Smooth muscle cell (in vitro differentiated cells): ENCODE measurements around the gene RNF130. TPM values are rescaled to one million over a fixed set of nuclear protein-coding genes. Genes with fewer than 3 reads are reported as not detected.

Experiments used
- DNase-seq: peaks from one replicate; lab custom pipeline; 2025; ENCODE audit not compliant: unreplicated experiment; lab: John Stamatoyannopoulos, UW
- H2AFZ ChIP-seq: fragments of 200-600 bp; sonication (generic); 2 replicates; pipeline ENCODE4 v1.6.0; 2016; ENCODE audit warnings: antibody characterized with exemption, low read depth, mild to moderate bottlenecking
- H3F3A ChIP-seq: fragments of 200-600 bp; sonication (generic); 2 replicates; pipeline ENCODE4 v1.6.0; 2017; ENCODE audit warnings: antibody characterized with exemption, low read depth
- H3K27ac ChIP-seq: fragments of 200-600 bp; sonication (generic); 2 replicates; pipeline ENCODE4 v1.5.1; 2016; ENCODE audit warnings: low read depth, mild to moderate bottlenecking
- H3K27me3 ChIP-seq: fragments of 200-600 bp; sonication (generic); 2 replicates; pipeline ENCODE4 v1.6.1; 2016; ENCODE audit warnings: low read depth, mild to moderate bottlenecking
- H3K36me3 ChIP-seq: fragments of 200-600 bp; sonication (generic); 2 replicates; pipeline ENCODE4 v1.5.1; 2016; ENCODE audit warnings: low read depth
- H3K4me1 ChIP-seq: fragments of 200-600 bp; sonication (generic); 2 replicates; pipeline ENCODE4 v1.5.1; 2016; ENCODE audit warnings: low read depth
- H3K4me2 ChIP-seq: fragments of 200-600 bp; sonication (generic); 2 replicates; pipeline ENCODE4 v1.6.0; 2016; ENCODE audit warnings: mild to moderate bottlenecking
- H3K4me3 ChIP-seq: fragments of 200-600 bp; sonication (generic); 2 replicates; pipeline ENCODE4 v1.5.1; 2016; ENCODE audit warnings: mild to moderate bottlenecking
- H3K79me2 ChIP-seq: fragments of 200-600 bp; sonication (generic); 2 replicates; pipeline ENCODE4 v1.6.0; 2016; ENCODE audit warnings: low read depth, mild to moderate bottlenecking
- H3K9ac ChIP-seq: fragments of 200-600 bp; sonication (generic); 2 replicates; pipeline ENCODE4 v1.6.0; 2016; ENCODE audit warnings: low read depth
- H3K9me3 ChIP-seq: fragments of 200-600 bp; sonication (generic); replicated peaks from 2 replicates; pipeline ENCODE4 v1.5.1; 2016; ENCODE audit warnings: low read depth
- H4K20me1 ChIP-seq: fragments of 200-600 bp; sonication (generic); 2 replicates; pipeline ENCODE4 v1.6.0; 2016; ENCODE audit warnings: low read depth
- WGBS: methylation state at CpG from one replicate; pipeline ENCODE4 v1.1.7; 2016; ENCODE audit warnings: low lambda C conversion rate; 5-methylcytosine and 5-hydroxymethylcytosine counted together
- polyA plus RNA-seq: library from polyadenylated mRNA; unstranded; fragments of >200 nt; fragmentation: Nextera tagmentation; extraction: Ambion mirVana; gene quantifications from 2 replicates; pipeline ENCODE4 v1.2.1, GENCODE V29; 2016
- total RNA-seq: library from RNA; depleted of rRNA; stranded (reverse); fragments of >200 nt; gene quantifications from 2 replicates; pipeline ENCODE4 v1.2.3, GENCODE V29; 2014
- TF ChIP-seq, protein P1 (sequence below): fragments of 200-600 bp; sonication (generic); IDR thresholded peaks from 2 replicates; pipeline ENCODE4 v1.5.1; 2017; ENCODE audit warnings: borderline replicate concordance, mild to moderate bottlenecking, antibody characterized with exemption; ENCODE audit not compliant: insufficient read depth, poor library complexity, severe bottlenecking

RNF130 gene
- total and polyA plus RNA-seq, 2 experiments from 2014 or later: 32.4 to 37.5 TPM

DNA sequence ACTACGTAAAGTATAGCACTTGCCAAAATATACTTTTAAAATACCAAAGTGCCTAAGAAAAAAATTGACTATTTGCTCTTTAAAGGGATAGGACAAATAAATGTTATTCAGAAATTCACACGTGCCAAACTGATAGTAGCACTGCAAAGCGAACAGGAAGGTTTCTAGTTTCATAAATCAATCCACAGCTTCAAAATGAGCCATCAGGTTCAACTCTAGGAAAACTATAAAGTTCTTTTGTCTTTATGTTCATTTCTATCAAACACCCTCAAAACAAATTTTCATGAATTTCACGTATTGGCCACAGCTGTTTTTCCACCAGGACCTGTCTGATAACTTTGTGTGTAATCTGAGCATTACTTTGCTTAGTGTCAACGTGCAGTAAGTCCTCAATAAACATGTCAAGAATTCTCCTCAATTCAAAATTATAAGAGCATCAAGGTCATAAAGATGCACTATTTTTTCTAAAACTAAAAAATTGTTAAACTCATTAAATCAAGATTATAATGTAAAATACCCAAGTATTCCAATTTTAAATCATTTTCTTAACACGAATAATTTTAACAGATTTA is 3.0 kb downstream of the RNF130 start:
- Histone ChIP-seq H3K9ac (no peak overlapping the region), H3K27me3 (no peaks in the 10 kb centered on the region), H3K4me3 (no peak overlapping the region), H3K27ac (no peak overlapping the region), H4K20me1 (peaks cover 67% of the 10 kb centered on the region), H3K4me2 (no peak overlapping the region), H3F3A (no peaks in the 10 kb centered on the region), H3K79me2 (peaks cover 71% of the 10 kb centered on the region), H2AFZ (no peak overlapping the region), H3K36me3 (no peaks in the 10 kb centered on the region), H3K4me1 (peaks cover 34% of the 10 kb centered on the region), H3K9me3 (no peaks in the 10 kb centered on the region)
- DNase-seq: no peak
- 61% methylated on average over 6 of the region's 6 CpGs for WGBS
- TF ChIP-seq, protein P1, sequence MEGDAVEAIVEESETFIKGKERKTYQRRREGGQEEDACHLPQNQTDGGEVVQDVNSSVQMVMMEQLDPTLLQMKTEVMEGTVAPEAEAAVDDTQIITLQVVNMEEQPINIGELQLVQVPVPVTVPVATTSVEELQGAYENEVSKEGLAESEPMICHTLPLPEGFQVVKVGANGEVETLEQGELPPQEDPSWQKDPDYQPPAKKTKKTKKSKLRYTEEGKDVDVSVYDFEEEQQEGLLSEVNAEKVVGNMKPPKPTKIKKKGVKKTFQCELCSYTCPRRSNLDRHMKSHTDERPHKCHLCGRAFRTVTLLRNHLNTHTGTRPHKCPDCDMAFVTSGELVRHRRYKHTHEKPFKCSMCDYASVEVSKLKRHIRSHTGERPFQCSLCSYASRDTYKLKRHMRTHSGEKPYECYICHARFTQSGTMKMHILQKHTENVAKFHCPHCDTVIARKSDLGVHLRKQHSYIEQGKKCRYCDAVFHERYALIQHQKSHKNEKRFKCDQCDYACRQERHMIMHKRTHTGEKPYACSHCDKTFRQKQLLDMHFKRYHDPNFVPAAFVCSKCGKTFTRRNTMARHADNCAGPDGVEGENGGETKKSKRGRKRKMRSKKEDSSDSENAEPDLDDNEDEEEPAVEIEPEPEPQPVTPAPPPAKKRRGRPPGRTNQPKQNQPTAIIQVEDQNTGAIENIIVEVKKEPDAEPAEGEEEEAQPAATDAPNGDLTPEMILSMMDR: no peak

DNA sequence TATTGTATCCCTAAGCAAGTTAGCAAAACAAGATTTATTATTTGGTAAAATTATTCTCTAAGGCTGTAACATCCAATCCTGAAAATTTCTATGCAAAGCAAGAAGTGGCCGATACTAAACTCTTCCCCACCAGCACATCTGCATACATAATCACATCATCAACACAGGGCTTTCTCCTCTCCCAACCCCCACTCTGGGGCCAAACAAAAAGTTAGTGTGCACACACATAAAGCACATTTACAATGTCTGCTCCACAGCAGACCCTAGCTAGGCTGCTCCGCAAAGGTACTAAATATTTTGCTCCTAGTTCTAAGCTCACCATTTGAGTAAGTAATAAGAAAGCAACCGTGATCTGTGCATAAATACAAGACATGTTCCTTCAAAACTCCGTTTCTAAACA is 3.6 kb downstream of the RNF130 start:
- Histone ChIP-seq H3K4me2 (no peak overlapping the region), H4K20me1 (peaks cover 71% of the 10 kb centered on the region), H3K36me3 (no peaks in the 10 kb centered on the region), H2AFZ (no peak overlapping the region), H3K4me1 (peaks cover 34% of the 10 kb centered on the region), H3K4me3 (no peak overlapping the region), H3K27me3 (no peaks in the 10 kb centered on the region), H3K79me2 (peaks cover 76% of the 10 kb centered on the region), H3K9me3 (no peaks in the 10 kb centered on the region), H3K9ac (no peak overlapping the region), H3K27ac (no peak overlapping the region), H3F3A (no peaks in the 10 kb centered on the region)
- WGBS: 63% methylated on average over 4 of the region's 4 CpGs
- TF ChIP-seq, protein P1: no peak
- DNase-seq: no peak

DNA sequence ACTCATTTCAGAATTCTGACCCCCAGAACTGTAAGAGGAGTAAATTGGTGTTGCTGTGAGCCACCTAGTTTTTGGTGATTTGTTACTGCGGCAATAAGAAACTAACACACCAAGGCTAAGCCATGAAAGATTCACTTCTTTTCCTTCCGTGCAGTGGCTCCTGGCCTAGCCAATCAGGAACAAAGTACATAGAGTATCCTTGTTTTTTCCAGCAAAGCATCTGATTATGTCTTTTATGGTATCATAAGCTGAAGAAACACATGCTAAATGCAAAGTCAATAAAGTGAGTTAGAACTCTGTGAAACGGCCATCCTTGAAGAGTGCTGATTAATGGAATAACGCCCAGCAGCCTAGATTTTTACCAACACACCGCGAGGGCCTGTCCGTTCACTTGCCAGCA is 11.4 kb downstream of the RNF130 start:
- H3K4me3 ChIP-seq: no peak overlapping the region
- TF ChIP-seq, protein P1: no peak
- H3K4me1 ChIP-seq: peaks cover 12% of the 10 kb centered on the region
- no peak overlapping the region for H3K4me2 ChIP-seq
- no peaks in the 10 kb centered on the region for H3K9me3 ChIP-seq
- no peak for DNase-seq
- H3F3A ChIP-seq: no peaks in the 10 kb centered on the region
- H3K36me3 ChIP-seq: no peaks in the 10 kb centered on the region
- H3K79me2 ChIP-seq: peaks cover 64% of the 10 kb centered on the region
- no peak overlapping the region for H3K27ac ChIP-seq
- no peaks in the 10 kb centered on the region for H3K27me3 ChIP-seq
- WGBS: 97% methylated on average over 7 of the region's 7 CpGs
- H4K20me1 ChIP-seq: peaks cover 82% of the 10 kb centered on the region
- H2AFZ ChIP-seq: no peak overlapping the region
- H3K9ac ChIP-seq: no peak overlapping the region

DNA sequence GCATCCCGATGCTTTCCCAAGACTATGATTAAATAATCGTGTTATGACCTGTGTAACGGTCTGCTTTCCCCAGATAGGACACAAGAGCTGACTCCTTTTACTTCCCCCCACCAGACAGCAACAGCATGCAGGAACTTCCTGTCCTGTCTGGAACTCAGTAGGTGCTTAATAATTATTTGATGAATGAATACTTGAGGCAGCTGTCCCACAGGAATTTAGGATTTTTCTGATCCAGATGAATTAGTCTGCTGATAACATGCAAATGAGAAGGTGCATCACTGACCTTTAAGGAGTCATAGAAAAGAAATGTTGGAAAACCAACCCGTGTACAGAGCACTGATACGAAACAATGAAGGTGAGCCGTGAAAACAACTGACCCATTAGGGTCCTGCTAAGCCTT is 12.2 kb downstream of the RNF130 start:
- Histone ChIP-seq H3K36me3 (no peaks in the 10 kb centered on the region), H3F3A (no peaks in the 10 kb centered on the region), H3K4me2 (no peak overlapping the region), H3K4me1 (peaks cover 18% of the 10 kb centered on the region), H3K27me3 (no peaks in the 10 kb centered on the region), H3K79me2 (peaks cover 64% of the 10 kb centered on the region), H3K4me3 (no peak overlapping the region), H2AFZ (no peak overlapping the region), H4K20me1 (peaks cover 82% of the 10 kb centered on the region), H3K27ac (no peak overlapping the region), H3K9ac (no peak overlapping the region), H3K9me3 (no peaks in the 10 kb centered on the region)
- TF ChIP-seq, protein P1: no peak
- no peak for DNase-seq
- 79% methylated on average over 6 of the region's 6 CpGs for WGBS
